DMS79 (cell line): ENCODE results near the gene HLA-A.
"Not testable (repeated sequence)": the region's sequence is repeated elsewhere in the genome, so short reads cannot be mapped to it uniquely, and the experiment has no call there.

Source experiments
- DNase-seq: peaks from one replicate; lab custom pipeline; 2025; lab: John Stamatoyannopoulos, UW

The HLA-A gene

GRCh38 chr6:29961966-29962365 lies 19.6 kb downstream of the HLA-A start:
- DNase-seq = no peak

DNA sequence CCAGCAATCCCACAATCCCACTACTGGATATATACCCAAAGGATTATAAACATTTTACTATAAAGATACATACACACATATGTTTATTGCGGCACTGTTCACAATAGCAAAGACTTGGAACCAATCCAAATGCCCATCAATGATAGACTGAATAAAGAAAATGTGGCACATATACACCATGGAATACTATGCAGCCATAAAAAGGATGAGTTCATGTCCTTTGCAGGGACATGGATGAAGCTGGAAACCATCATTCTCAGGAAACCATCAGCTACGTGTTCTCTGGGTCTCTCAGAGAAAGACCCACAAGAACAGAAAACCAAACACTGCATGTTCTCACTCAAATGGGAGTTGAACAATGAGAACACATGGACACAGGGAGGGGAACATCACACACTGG lies 21.4 kb downstream of the HLA-A start:
- DNase-seq = not testable (repeated sequence)

- DNase-seq = no peak
Measured at GRCh38 chr6:29964518-29964886, 22.2 kb downstream of the HLA-A start.

DNA sequence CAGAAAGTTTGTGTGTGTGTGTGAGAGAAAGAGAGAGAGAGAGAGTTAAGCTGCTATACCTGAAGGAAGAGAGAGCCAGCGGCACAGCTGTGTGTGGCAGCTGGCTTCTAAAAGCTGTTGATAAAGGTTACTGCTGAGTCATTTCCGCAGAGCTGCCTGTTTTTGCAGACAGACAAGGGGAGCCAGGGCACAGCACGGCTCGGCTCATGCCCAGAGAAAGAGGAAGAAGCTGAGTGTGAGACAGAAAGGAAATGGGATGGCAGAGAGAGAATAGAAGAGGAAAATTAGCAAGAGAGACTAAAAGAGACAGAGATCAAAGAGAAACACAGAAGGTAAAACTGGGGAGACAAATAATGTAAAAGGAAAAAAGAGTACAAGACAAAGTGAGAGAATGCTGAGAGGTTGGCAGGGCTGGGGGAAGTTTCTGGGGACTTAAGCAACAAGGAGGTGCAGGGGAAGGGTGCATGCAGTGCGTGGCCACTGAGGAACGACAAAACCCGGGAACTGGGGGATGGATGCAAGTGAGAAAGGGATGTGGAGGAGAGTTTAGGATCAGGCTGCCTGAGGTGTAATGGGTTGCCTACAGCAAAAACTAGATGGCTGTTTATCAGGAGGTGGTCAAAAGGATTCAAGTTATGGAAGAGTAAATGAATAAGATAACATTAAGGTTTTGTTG lies 22.7 kb downstream of the HLA-A start:
- DNase-seq = peak; percentile 71

- no peak for DNase-seq
Measured at GRCh38 chr6:29965563-29965872, 23.2 kb downstream of the HLA-A start.

- DNase-seq = peak; percentile 57
Measured at GRCh38 chr6:29965873-29966601, 23.7 kb downstream of the HLA-A start.

DNA sequence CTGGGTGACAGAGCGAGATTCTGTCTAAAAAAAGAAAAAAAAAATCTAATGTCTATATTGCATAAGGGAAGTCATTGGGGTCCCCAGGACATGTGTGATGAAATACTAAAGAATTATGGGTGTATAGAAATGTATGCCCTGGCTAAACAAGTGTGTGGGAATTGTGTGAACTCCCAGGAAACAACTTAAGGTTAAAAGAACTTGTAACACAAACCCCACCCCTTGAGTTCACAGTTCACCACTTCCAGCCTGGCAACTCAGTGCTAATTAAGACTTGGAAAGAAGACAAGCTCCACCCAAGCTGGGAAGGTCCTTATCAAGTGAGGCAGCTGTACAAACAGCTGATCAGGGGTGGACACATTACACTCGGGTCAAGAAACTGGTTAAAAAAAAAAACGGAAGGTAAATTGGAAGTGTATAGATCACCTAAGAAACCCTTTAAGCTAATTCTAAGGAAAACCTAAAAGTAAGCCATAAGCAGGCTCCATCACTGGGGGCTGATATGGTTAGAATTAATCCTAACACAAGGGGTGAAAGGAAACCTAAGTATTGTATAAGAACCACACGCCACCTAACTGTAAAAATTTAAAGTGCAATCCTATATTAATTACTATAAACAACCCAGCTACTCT lies 25.2 kb downstream of the HLA-A start:
- DNase-seq = peak; percentile 38

- no peak for DNase-seq
Measured at GRCh38 chr6:29968130-29968529, 25.8 kb downstream of the HLA-A start.

GRCh38 chr6:29968905-29969304 lies 26.6 kb downstream of the HLA-A start:
- DNase-seq = no peak

DNA sequence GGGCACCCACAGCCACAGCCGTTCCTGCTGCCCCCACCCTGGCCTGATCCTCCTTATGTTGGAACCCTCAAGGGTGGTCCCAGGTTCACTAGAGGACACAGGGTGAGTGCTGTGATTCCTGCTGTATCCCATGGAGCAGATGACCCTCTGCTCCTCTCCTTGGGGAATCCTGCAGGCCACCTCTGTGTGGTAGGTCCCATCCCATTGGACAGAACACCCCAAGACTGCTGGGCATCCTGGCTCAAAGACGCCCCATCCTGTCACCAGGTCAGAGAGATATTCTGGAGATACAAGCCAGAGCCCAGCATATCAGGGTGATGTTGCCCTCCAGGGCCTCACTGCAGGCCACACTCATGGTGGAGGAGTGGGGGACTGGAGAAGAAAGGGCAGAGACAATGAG lies 28.4 kb downstream of the HLA-A start:
- no peak for DNase-seq

- DNase-seq = no peak
Measured at GRCh38 chr6:29974901-29975560, 32.7 kb downstream of the HLA-A start.

DNA sequence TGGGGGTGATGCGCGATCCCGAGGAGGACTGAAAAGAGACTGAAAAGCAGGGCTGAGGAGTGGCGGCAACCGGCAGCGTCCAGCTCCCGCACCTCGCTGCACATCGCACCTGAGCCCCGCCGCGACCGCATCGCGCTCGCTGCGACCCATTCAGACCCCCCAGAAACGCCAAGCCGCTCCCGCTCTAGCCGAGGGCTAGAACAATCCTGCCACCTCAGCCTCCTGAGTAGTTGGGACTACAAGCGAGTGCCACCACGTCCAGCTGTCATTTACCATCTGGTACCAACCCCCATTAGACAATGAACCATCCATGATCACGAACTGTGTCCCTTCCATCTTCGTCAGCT lies 33.2 kb downstream of the HLA-A start:
- no peak for DNase-seq

DNA sequence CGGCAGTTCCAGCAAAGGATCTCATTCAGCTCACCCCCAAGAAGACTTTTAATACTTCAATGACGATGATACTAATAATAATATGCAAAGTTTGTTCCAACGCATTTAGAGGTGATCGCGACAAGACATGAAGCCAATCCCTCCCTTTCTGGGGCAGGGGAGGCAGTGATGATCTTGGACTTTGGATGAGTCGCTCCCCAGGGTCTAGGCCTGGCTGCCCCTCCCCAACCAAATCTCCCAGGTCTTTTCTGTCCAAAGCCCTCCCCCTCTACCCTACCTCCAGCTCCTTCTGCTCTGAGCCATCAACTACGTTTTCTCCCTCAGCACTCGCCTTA lies 33.9 kb downstream of the HLA-A start:
- DNase-seq = no peak

GRCh38 chr6:29976588-29977424 lies 34.5 kb downstream of the HLA-A start:
- DNase-seq = peak; percentile 39

DNA sequence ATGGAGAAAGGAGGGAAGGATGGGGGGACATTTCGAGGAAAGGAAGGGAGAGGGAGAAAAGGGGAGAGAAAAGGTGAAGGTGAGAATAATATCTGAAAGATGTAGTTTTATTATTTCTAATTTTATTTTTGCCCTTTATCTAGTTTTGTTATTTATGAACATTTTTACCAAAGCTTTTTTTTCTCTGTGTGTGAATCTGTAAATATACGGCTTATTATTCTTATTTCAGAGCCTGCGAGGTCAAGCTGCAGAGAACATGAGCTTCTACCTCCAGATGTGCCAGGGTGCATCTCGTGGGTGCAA lies 35.0 kb downstream of the HLA-A start:
- DNase-seq = no peak

DNA sequence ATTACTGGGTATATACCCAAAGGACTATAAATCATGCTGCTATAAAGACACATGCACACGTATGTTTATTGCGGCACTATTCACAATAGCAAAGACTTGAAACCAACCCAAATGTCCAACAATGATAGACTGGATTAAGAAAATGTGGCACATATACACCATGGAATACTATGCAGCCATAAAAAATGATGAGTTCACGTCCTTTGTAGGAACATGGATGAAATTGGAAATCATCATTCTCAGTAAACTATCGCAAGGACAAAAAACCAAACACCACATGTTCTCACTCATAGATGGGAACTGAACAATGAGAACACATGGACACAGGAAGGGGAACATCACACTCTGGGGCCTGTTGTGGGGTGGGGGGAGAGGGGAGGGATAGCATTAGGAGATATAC lies 37.7 kb downstream of the HLA-A start:
- not testable (repeated sequence) for DNase-seq

GRCh38 chr6:29980511-29980910 lies 38.2 kb downstream of the HLA-A start:
- no peak for DNase-seq

GRCh38 chr6:29981211-29981812 lies 39.0 kb downstream of the HLA-A start:
- no peak for DNase-seq

GRCh38 chr6:29982097-29982496 lies 39.8 kb downstream of the HLA-A start:
- DNase-seq = no peak

- DNase-seq = no peak
Measured at GRCh38 chr6:29984232-29984631, 41.9 kb downstream of the HLA-A start.

DNA sequence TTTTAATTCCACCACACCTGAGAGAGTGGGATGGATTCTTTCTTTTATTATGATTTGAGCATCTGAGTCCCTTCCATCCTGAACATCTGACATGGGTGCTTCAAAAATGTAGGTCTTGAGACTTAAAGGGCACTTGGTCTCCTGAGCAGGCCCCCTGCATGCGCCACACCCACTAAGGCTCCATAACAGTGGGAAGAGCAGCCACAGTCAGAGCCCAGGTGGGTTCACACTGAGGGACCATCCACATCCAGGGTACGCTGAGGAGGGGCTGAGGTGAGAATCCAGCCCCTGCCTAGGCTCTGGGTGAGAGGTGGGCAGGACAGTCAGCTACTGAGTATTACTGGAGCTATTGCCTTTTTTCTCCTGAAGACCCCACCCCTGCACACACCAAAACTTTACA lies 42.7 kb downstream of the HLA-A start:
- no peak for DNase-seq

DNA sequence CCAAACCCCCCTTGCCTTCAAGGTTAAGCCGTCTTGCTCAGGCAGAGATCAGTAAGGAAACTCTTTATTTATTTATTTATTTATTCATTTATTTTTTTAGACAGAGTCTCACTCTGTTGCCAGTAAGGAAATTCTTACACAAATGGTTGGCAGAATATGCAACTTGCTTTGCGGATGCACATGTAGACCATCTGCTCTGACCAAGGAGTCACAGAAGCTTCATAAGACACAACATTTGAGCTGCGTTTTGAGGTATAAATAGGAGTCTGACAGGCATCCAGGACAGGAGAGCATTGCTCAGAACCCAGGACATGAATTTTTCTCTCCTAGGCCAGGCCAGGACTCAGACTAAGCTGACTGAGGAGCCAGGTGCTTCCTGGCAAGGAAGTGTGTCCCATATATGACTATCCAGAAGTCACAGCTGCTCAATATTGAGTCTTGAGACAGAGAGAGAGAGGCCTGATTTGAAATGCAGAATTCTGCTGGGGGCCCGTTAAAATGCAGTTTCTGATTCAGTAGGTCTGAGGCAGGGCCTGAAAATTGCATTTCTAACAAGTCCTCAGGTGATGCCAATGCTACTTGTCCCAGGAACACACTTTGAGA lies 43.9 kb downstream of the HLA-A start:
- no peak for DNase-seq
